ENCODE results near the gene AP4M1.

DNA sequence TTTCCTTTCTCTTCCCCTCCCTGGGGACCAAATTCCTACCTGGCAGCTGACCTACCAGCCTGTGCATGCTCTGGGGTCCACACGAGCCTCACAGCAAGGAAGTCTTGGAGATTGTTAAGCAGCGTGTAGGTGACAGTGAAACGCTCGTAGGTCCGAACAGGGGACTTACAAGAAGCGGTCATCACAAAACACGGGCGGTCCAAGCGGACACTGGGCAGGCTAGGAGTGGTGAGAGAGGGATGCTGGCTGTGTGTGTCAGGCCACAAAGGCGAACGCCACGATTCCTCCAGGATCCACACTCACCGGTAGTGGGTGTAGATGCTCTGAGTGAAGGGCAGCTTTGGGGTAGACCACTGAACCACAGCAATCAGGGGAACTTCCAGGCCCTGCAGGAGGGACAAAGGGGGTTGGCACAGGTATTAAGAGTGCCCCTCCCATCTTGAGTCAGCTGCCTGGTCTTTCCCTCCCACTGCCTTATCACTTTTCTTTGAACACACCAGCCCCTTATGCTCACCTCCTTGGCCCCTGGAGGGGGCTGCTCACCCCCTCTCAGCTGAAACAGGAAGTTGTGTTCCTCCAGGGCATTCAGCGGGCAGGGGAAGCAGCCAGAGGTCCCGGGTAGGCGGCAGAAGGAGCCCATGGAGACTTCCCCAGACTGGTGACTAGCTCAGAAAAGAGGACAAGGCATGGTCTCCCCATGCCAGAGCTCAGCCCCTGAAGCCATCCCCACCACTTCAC is 55.1 kb downstream of the AP4M1 start:
- TF ChIP-seq, protein P1, sequence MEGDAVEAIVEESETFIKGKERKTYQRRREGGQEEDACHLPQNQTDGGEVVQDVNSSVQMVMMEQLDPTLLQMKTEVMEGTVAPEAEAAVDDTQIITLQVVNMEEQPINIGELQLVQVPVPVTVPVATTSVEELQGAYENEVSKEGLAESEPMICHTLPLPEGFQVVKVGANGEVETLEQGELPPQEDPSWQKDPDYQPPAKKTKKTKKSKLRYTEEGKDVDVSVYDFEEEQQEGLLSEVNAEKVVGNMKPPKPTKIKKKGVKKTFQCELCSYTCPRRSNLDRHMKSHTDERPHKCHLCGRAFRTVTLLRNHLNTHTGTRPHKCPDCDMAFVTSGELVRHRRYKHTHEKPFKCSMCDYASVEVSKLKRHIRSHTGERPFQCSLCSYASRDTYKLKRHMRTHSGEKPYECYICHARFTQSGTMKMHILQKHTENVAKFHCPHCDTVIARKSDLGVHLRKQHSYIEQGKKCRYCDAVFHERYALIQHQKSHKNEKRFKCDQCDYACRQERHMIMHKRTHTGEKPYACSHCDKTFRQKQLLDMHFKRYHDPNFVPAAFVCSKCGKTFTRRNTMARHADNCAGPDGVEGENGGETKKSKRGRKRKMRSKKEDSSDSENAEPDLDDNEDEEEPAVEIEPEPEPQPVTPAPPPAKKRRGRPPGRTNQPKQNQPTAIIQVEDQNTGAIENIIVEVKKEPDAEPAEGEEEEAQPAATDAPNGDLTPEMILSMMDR (IDR thresholded peaks at IDR 0.05), result no peak
- TF ChIP-seq POLR2A (IDR thresholded peaks at IDR 0.05; ENCODE audit: low read depth), result no peak
